ENCODE measurements around the gene WDR44.
A peak's percentile ranks its signal among the peaks of the same experiment; 100 is the strongest.
"Not testable (repeated sequence)": the region's sequence is repeated elsewhere in the genome, so short reads cannot be mapped to it uniquely, and the experiment has no call there.

WDR44 gene

DNA sequence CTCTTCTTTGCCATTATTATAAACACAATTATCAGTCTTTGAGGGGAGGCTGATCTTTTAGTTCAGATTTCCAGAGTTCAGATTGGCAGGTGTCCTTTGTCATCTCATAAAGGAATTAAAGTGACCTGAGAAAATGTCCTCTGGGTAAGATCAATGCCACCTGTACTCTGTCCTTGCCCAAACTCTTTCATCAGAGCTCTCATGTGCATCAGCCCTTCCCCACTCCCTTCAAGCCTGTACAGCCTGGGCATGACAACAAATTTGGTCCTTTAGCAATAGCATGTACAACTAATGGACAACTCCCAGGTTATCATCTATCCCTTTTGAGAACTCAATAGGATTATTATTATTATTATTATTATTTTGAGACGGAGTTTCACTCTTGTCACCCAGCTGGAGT is 140.8 kb downstream of the WDR44 start:
- not testable (repeated sequence) for DNase-seq

- DNase-seq, result no peak
These were observed 147.1 kb downstream of the WDR44 start for GRCh38 chrX:118493016-118493415.

- DNase-seq, result no peak
These were observed 147.9 kb downstream of the WDR44 start for GRCh38 chrX:118493653-118494297.

DNA sequence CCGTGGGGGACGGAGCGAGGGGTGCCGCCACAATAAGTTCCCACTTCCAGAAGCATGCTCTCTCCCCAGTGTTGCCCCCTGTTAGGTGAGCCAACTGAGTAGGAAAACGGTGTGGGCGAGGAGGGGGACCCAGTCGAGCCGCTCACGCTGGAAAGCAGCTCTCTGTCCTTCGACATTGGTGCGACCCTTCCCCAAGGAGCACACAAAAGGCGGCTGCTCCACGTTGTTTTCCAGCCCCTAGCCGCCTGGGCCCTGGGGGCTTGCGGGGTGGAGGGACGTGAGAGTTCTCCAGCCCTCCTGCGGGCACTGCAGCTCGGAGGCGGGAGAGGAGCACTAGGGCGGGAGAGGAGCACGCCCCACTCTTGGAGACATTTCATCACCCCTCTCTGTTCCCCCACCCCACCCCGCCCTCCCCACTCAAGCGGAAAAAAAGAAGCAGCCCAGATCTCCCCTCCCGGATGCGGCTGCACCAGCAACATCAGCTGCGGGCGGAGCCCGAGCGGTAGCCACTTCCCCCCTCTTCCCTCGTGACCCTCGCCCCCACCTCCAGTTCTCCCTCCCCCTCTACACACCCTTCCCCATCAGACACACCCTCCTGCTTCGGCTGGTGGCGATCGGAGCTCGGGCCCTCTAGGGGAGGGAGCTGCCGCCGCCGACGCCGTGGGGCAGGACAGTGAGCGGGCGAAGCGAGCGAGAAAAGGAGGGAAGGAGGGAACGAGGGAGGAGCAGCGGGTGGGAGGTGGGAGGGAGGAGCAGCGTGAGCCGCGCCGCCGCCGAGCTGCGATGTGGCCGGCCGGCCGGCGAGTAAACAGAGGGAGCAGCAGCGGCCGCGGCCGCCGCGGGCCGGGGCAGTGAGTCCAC is 149.4 kb downstream of the WDR44 start, which contains the start of gene DOCK11:
Gene DOCK11 (plus strand): TSS at position 755 of the 861 bp plus-strand sequence. CDS start 157 bp downstream, outside the sequence.
- DNase-seq, result peak; percentile 79

DNA sequence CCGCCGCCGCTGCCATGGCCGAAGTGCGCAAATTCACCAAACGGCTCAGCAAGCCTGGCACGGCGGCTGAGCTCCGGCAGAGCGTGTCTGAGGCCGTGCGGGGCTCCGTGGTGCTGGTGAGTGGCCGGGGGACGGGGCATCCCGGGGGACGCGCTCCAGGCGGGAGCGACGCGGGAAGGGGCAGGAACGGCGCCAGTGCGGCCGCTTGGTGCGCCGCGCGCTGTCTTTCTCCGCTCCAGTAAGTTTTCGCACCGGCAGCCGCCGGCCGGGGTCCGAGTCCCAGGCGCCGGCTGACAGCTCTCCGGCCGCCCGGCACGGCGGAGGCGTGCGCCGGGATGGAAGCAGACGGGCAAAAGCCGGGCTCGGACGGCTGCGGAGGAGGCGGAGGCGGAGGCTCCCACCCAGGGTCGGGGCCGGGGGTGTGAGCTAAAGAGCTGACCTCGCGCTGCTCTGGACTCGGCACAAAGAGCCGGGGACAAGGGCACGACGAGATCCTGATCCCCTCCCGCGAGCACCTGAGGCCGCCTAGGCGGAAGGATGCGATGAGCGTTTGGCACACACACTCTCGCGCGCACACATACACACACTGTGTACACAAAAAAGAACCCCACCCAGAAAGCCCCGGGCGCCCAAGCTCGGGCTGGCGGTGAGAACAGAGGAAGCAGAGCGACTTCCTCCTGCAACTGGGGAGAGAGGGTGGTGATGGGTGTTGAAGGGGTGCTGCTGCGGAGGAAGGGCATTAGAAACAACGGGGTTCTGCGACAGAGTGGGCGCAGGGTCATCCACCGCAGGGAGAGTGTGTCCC is 150.3 kb downstream of the WDR44 start:
- DNase-seq, result peak; percentile 75

DNA sequence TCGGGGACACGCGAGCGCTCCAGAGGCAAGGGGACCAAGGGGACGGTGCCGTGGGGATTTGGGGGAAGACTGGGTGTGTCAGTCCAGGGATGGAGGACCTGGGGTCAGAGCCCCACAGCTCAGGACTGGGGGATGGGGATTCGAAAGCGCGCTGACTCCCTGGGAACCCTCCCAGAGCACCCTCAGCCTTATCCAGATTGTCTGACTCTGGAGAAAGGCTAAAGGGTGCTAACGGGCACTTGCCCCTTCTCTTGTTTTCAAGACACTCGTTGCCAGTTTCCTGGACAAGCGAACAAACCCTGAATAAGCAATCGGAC is 150.8 kb downstream of the WDR44 start:
- peak; percentile 7 for DNase-seq

GRCh38 chrX:118497180-118497818 is 151.4 kb downstream of the WDR44 start:
- peak; percentile 17 for DNase-seq

DNA sequence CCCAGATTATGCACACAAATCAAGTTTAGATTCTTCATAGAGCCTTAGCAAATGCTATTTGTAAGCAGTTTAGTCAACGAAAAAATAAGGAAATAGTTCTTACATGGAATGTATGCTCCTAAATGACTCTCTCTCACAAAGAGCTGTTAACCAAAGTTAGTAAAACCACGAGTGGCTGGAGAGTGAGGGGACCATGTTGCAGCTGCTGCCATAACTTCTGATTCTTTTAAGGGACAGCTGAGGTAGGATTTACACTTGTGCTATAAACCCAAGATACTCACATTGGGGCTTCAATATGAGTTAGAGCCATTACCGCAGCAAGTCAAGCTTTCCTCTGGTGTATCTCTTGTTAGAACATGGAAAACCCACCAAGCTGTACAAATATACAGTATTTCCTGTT is 152.4 kb downstream of the WDR44 start:
- DNase-seq, result no peak

DNA sequence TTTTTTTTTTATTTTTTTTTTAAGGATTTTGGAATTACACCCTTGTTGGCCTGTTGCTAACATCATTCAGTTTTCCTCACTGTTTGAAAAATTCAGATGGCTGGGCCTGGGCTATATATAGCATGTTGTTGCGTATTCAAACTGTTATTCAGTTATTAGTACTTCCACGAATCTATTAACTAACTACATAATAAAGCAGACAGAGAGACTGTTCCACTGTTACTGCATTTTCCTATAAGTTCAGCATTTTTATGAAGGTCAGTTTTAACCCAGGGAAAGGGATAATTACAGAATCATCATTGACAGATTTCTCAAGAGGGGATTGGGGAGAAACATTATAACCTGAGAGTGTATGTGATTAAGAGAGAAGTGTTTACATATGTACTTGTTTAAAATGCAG is 152.8 kb downstream of the WDR44 start:
- DNase-seq, result no peak

GRCh38 chrX:118499295-118499694 is 153.4 kb downstream of the WDR44 start:
- no peak for DNase-seq

Measured in activated gamma-delta T cell treated with Interleukin-2 at 50 U/mL for 16 hours (primary cell).